Colon (tissue), 2 donors: Measurements from ENCODE around the gene SLITRK3.

Experiments
- FAIRE-seq: peaks from 2 replicates; lab custom pipeline; 2012; peaks lifted over from hg19 to GRCh38; lab: Jason Lieb, UNC
- donor health status: control.
- donor health status: control.

SLITRK3 gene

GRCh38 chr3:165195640-165196576 is at the start of gene SLITRK3:
Gene SLITRK3 (minus strand): TSS chr3:165196384. CDS start chr3:165190830, 5,554 bp downstream.
- no peak for FAIRE-seq

GRCh38 chr3:165243597-165243996 is 47.4 kb upstream of the SLITRK3 start:
- no peak for FAIRE-seq

GRCh38 chr3:165233501-165234195 is 37.5 kb upstream of the SLITRK3 start:
- FAIRE-seq, result no peak

GRCh38 chr3:165225604-165226003 is 29.4 kb upstream of the SLITRK3 start:
- FAIRE-seq, result no peak

DNA sequence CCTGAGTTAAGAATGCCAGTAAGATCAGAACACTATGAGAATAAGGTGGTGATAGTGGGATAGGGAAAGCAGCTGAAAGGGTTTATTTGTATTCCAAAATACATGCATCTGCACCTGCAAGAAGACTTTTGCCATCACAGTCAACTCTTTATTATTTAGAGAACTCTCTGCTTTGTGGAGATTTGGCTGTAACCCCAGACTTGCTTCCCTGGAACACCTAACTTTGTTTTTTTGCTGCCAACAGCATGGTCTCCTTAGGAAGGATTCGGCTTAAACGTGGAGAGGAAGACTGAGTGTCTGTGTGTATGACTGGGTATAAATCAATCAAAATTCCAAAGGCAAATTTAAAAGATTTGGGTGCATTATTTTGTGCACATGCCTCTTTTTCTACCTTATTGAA is 21.6 kb upstream of the SLITRK3 start:
- no peak for FAIRE-seq

DNA sequence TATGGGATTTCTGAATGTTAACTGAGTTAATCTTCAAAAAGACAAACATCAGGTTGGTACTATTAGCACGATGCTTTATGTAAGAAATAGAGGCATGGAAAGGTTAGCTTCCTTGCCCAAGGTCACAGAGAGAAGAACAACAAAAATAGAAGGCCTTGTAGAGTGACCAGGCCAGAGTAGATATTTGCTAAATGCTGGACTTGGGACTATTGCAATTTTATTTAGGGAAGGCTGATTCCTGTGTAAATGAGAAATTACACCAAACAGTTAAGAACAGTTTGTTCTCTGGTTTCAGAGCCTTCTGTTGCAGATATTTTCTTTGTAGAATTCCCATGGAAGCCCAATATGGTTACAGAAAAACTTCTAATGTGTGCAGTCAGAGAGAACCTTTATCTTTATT is 16.4 kb upstream of the SLITRK3 start:
- no peak for FAIRE-seq

DNA sequence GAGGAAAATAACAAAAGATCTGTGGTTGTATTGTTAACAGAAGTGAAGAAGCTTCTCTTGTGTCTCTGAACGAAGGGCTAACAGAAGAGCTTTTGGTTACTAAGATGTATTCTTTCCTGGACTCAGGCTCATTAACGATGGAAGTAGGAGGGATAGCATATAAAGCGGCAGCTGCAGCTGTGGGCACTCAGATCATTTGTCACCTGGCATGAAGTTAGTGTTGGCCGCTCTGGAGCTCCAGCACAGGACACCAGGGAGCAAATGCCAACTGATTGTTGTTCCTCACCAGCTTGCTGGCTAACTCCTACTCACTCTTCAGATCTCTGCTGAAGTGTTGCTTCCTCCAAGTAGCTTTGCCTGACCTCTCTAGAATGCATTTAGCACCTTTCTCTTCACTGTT is 15.5 kb upstream of the SLITRK3 start:
- FAIRE-seq, result no peak

DNA sequence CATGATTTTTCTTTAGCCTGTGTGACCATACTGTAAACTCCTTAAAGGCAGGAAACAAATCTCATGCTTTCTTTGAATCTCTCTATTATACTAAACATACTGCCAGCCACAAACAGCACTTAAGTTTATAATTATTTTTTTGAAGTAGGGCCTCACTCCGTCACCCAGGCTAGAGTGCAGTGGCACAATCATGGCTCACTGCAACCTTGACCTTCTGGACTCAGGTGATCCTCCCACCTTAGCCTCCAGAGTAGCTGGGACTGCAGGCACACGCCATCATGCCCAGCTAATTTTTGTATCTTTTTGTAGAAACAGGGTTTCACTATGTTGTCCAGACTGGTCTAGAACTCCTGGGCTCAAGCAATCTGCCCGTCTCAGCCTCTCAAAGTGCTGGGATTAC is 14.5 kb upstream of the SLITRK3 start:
- no peak for FAIRE-seq

- FAIRE-seq, result no peak
These were observed 13.9 kb upstream of the SLITRK3 start for GRCh38 chr3:165210132-165210531.

DNA sequence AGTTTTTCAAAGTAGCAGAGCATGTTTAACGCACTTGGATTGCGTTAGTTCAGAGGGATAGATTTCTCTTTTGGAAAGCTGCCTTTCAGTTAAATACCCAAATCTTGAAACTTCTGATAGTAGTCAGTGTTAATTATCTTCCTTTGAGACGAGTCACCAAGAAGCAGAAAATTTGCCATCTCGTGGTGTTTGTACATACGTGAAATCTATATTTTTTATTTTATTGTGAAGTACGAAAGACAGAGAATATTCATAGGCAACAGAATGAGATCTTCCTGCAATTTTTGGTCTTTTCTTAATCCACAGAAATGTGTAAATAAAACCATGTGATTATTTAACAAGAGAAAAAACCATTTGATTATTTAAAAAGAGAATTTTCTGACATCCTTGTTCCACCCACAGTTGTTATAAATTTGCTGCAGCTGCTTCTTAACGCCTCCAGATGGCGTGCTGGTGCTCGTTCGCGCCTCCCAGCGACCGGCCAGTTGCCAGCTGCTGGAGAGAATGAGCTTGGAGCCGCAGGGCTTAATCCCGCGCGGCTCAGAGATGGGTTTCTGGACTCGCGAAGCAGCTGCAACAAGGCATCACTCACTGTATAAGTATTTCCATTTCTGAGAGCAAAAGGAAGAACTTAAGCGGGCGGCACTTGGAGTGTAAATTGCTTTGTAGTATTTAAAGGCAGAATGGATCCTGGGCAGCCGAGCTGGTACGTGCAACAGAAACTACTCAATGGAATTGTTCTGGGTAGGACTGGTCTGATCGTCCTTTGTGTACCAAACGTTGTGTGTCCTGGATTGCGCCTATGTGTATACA is 10.5 kb upstream of the SLITRK3 start:
- no peak for FAIRE-seq

DNA sequence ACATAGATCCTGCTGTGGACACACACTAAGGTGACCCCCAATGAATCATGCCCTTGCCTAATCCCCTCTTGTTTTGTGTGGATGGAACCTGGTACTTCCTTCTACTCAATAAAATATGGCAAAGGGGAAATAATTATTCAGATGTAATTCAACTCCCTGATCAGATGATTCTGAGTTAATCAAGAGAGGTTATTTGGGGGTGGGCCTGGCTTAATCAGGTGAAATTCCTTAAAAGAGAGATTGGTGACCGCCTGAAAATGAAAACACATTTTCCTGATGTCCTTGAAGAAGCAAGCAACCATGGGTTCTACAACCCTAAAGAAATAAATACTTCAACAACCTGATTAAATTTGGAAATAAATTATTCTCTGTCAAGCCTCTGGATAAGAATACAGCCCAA is 8.3 kb upstream of the SLITRK3 start:
- FAIRE-seq, result no peak

- no peak for FAIRE-seq
These were observed 6.8 kb upstream of the SLITRK3 start for GRCh38 chr3:165202995-165203394.

DNA sequence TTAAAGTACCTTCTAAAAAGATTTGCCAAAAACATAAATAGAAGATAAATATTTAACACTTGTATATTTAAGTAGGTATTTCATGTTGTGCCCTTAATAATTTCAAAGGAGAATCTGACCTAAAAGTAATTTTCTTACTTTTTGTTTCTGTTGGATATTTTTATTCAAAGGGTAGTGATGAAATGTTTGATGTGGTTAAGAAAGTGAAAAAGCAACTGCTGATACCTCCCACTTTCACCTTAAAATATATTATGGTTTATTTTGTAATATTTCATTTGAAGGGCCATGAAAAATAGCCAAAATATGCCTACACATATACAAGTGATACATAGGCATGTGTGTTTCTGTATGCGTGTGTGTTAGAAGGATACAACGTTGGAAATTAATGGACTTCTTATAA is 5.8 kb upstream of the SLITRK3 start:
- FAIRE-seq, result no peak

- no peak for FAIRE-seq
These were observed 1.3 kb upstream of the SLITRK3 start for GRCh38 chr3:165197481-165197800.

GRCh38 chr3:165196577-165197480 is 645 bp upstream of the SLITRK3 start:
- no peak for FAIRE-seq

DNA sequence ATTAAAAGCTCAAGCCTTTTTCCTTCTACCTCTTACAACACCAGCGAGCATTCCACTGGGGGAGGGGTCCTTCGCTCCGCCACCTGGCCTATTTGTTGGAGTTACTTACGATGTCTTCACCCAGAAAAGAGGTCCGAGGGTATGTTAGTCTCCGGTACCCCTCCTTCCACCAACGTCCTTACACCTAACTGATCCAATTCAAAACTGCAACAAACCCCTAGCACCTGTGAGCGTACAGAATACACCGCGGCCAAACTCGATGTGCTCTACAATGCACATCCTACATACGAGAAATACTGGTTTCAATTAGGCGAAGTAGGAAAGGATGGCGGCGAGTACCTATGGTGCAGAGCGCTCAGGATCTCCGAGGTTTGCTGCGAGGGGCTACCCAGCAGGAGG is 944 bp downstream of the SLITRK3 start:
- FAIRE-seq, result no peak

GRCh38 chr3:165194511-165195240 is 1.5 kb downstream of the SLITRK3 start:
- FAIRE-seq, result no peak

GRCh38 chr3:165193366-165194254 is 2.6 kb downstream of the SLITRK3 start:
- no peak for FAIRE-seq

GRCh38 chr3:165192610-165193192 is 3.5 kb downstream of the SLITRK3 start:
- FAIRE-seq, result no peak

DNA sequence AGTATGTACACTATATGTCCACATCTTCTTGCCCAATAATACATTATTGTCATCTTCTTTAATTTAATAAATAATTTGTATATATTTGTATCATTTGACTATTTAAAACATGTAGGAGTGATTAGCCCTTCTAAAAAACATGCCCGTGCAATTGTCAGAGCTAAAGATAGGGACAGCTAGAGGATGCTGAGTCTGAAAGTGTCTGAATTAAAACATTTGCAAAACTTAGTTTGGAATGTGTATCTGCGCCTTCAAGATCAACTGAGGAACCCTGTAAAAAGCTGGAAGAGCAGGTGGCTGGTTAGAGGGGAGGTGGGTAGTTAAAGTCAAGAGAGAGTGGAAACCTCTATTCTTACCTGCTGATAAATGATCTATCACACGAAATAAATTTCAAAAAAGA is 4.7 kb downstream of the SLITRK3 start:
- FAIRE-seq, result no peak
